GM18505 (cell line): ENCODE data around the gene P2RY8.
"Not testable (repeated sequence)": the region's sequence is repeated elsewhere in the genome, so short reads cannot be mapped to it uniquely, and the experiment has no call there.

Source experiments
- ATAC-seq: cut with Tn5 transposase; IDR thresholded peaks from one replicate; pipeline ENCODE4 v1.9.1; 2021; ENCODE audit not compliant: unreplicated experiment
- POLR2A ChIP-seq: IDR thresholded peaks from 4 replicates; pipeline ENCODE4 v1.6.1; 2011; ENCODE audit warnings: borderline replicate concordance; ENCODE audit not compliant: insufficient read depth, insufficient read length; ENCODE audit errors: extremely low read depth

The P2RY8 gene

DNA sequence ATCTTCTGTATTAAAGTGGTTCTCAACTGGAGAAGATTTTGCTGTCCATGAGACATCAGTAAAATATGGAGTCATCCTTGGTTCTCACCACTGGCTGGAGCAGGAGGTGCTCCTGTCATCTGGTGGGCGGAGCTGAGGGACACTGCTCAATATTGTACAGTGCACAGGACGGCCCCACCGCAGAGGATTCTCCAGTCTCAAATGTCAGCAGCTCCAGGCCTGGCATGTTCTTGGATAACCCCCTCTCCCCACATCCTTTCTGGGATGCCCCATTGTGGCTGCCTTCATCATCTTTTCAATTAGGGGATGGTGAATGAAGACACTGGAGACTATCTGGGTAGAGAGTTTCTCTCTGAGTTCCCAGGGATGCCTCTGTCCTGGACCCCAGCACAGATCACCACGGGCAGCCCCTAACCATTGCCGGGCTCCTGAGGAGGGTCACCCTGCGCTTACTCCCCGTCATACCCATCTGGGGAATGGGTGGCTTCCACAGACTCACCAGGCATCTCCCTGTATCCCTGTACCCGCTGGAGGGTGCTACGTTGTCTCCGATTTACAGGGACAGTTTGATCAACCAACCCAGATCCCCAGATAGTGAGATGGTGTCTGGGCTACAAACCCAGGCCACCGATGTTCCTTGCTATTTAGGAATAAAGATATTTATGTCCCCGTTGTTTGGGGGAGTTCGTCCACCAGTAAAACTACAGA lies 21.9 kb upstream of the P2RY8 start:
- no peak for ATAC-seq
- TF ChIP-seq POLR2A = no peak

DNA sequence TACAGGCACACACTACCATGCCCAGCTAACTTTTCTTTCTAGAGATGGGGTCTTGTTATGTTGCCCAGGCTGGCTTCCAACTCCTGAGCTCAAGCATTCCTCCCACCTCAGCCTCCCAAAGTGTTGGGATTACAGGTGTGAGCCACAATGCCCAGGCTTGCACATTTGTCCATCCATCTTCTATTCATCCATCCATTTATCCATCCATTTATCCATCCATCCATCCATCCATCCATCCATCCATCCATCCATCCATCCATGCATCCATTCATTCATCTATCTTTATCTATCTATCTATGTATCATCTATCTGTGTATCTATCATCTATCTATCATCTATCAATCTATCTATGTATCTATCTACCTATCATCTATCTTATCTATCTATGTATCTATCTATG lies 20.5 kb upstream of the P2RY8 start:
- ATAC-seq = not testable (repeated sequence)

DNA sequence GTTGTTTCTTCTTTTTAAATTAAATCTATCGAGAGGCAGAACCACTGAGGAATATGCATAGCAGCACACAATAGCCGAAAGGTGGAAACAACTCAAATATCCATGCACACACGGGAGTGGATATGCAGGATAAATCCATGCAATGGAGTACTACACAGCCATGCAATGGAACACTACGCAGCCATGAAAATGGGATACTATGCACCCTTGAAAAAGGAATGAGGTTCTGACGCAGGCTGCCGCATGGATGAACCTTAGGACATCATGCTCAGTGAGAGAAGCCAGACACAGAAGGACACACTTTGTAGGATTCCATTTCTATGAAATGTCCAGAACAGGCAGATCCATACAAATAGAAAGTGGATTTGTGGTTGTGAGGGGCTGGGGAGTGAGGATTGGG lies 18.4 kb upstream of the P2RY8 start:
- TF ChIP-seq POLR2A = no peak
- ATAC-seq = no peak

DNA sequence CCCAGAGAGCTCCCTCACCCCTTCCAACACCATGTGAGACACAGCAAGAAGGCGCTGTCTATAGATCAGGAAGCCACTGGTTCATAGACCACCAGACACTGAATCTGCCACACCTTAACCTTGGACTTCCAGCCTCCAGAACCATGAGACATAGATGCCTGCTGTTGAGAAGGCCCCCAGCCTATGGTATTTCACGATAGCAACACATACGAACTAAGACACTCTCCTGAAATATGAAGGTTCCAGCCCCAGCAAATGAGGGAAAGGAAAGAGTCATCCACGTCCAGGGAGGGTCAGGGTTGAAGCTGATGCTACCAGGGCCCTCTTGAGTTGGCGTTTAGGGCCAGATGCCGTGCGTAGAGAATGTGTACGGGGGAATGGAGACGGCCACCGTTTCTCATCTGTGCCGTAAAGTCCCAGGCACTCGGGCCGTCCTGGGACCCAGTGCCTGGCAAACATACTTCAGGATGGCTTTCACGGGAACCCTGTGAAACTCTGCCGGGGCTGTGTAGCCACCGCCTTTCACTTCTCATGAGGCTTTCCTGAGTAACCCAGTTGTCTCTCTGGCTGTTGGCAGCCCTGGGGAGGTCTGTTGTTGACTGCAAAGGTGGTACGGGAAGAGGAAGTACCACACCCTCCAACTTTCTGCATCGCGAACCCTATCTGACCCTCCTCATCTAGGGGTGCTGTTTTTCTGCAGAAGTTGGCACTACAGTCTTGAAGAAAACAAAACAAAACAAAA lies 17.7 kb upstream of the P2RY8 start:
- ATAC-seq = no peak
- no peak for TF ChIP-seq POLR2A

DNA sequence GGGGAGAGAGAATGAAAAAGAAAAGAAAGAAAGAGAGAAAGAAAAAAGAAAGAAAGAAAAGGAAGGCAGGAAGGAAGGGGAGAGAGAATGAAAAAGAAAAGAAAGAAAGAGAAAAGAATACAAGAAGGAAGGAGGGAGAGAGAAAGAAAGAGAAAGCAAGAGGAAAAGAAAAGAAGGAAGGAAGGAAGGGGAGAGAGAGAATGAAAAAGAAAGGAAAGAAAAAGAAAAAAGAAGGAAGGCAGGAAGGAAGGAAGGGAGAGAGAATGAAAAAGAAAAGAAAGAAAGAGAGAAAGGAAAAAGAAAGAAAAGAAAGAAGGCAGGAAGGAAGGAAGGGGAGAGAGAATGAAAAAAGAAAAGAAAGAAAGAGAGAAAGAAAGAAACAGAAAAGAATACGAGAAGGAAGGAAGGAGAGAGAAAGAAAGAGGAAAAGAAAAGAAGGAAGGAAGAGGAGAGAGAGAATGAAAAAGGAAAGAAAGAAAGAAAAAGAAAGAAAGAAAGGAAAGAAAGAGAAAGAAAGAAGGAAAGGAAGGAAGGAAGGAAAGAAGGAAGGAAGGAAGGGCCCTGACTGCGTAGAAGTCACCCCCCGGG lies 15.1 kb upstream of the P2RY8 start:
- no peak for ATAC-seq
- no peak for TF ChIP-seq POLR2A

DNA sequence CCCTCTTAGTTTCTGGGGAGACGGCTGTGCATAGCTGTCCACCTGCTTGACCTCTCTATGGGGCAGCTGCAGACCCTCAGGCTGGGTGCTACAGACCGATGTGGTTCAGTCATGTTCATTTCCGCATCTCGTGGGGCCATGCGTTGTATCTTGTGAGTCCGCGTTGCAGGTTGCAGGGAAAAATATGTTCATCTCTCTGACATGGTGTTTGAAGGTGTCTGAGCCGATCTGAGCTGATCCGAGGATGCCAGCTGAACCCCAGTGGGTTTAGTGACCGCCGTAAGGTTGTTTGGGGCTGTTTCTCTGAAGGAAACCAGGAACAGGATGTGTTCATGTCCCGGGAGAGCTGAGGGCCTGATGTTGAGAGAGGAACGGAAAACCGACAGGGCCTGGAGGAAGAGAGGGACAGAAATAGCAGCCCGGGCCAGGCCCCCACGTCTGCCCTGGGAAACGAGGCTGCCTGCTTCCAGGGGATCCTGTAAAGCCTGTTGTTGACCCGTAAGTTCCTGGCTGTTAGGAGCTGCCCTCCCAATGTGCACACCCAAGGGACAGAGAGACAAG lies 9.8 kb upstream of the P2RY8 start:
- no peak for TF ChIP-seq POLR2A
- ATAC-seq = no peak

DNA sequence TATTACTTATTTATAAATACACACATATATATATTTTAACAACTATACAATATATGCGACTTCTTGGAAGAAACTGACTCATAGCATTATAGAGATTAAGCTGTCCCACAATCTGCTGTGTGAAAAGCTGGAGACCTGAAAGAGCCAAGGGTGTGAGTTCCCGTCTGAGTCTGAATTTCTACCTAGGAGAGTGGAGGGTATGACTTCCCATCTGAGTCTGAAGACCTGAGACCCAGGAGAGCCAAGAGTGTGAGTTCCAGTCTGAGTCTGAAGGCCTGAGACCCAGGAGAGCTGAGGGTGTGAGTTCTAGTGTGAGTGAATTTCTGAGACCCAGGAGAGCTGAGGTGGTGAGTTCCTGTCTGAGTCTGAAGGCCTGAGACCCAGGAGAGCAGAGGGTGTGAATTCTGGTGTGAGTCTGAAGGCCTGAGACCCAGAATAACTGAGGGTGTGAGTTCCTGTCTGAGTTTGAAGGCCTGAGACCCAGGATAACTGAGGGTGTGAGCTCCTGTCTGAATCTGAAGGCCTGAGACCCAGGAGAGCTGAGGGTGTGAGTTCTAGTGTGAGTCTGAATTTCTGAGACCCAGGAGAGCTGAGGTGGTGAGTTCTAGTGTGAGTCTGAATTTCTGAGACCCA lies 8.9 kb upstream of the P2RY8 start:
- no peak for ATAC-seq
- no peak for TF ChIP-seq POLR2A

DNA sequence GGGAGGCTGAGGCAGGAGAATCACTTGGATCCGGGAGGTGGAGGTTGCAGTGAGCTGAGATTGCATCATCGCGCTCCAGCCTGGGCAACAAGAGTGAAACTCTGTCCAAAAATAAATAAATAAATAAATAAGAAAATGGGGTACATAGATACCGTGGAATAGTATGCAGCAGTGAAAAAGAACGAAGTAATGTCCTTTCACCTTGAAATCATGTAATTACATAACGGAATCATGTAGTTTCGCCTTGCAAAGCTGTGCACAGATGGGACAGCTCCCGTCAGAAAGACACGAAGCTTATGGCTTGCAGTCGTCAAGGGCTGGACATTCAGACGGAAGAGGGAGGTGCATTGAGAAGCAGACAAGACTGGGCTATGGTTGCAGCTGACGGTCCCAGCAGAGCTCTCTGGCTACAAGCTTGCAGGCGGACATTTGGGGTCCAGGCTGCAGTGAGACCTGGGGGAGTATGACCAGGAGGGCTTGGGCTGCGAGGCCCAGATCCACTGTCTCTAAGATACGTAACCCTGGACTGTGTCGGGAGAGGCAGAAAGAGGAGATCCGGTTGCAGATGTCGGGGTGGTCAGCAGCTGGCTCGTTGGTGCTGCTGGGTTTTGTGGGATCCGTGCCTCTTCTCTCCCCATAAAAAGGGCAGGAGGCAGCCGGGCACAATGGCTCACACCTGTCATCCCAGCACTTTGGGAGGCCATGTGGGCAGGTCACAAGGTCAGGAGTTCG lies 6.2 kb upstream of the P2RY8 start:
- ATAC-seq = no peak
- no peak for TF ChIP-seq POLR2A

DNA sequence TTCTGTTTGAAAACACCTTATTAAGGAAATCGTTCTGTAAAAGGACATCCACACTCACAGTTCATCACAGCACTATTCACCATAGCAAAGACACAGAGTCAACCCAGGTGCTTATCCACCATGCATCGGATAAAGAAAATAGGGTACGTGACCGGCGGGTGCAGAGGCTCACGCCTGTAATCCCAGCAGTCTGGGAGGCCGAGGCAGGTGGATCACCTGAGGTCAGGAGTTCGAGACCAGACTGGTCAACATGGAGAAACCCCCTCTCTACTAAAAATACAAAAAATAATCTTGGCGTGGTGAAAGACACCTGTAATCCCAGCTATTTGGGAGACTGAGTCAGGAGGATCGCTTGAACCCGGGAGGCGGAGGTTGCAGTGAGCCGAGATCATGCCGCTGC lies 2.2 kb upstream of the P2RY8 start:
- not testable (repeated sequence) for ATAC-seq

DNA sequence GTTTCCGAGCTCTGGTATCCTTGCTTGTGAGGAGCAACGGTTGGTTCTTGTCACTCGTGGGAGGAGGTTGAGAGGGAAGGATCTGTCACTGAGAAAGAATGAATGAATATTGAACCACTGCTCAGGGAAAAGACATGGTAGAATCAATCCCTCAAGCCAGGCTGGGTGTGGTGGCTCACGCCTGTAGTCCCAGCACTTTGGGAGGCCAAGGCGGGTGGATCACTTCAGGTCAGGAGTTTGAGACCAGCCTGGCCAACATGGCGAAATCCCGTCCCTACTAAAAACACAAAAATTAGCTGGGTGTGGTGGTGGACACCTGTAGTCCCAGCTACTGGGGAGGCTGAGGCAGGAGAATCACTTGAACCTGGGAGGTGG lies 718 bp upstream of the P2RY8 start:
- not testable (repeated sequence) for ATAC-seq

DNA sequence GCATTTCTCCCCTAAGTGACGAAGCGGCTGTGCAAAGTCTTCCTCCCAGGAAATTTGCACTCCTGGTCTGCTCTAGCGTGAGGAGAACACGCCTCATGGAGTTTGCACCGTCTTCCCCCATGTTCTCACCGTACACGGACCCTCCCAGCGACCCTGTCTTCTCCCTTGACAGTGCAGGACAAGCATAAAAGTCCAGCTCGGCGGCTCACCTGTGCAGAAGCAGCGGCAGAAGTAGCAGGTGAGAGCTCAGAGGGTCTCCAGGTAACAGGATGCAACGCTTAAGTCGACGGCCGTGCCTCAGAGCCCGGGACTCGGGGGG lies 314 bp downstream of the P2RY8 start:
- TF ChIP-seq POLR2A = no peak
- ATAC-seq = peak; percentile 21

DNA sequence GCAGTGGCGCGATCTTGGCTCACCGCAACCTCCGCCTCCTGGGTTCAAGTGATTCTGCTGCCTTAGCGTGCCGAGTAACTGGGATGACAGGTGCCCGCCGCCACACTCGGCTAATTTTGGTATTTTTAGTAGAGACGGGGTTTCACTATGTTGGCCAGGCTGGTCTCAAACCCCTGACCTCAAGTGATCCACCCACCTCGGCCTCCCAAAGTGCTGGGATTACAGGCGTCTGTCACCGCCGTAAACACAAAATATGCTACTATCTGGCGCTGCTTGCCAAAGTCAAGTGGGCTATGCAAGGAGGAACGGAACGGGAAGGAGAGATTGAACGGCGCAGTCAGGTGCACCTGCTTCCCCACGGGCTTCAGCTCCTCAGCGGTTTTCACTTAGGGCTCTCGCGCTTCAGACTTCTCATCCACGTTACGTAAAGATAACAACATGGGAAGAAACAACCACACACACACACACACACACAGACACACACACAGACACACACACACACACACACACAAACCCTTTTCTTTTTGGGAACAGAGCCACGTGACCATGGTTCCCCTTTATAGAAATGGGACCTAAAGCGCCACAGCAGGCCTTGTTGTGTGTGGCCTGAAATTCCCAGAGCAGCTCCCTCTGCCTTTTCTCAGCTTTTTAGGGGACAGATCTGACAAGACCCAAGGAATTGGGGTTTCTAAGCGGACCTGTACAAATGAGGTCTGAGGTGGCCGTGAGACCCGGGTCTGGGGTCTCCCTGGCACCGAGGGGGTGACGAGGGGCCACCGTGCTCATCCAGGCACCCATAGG lies 1.5 kb downstream of the P2RY8 start:
- no peak for ATAC-seq

More for the DNA sequence above, 1.5 kb downstream of the P2RY8 start:
- TF ChIP-seq POLR2A = peak; percentile 64
